HG02981 (cell line): ENCODE results near the gene NPLOC4.
A peak's percentile ranks its signal among the peaks of the same experiment; 100 is the strongest.
"Not testable (repeated sequence)": the region's sequence is repeated elsewhere in the genome, so short reads cannot be mapped to it uniquely, and the experiment has no call there.

ENCODE experiments used
- ATAC-seq: cut with Tn5 transposase; IDR thresholded peaks from one replicate; pipeline ENCODE4 v1.9.1; 2021; ENCODE audit warnings: mild to moderate bottlenecking, moderate library complexity; ENCODE audit not compliant: unreplicated experiment

NPLOC4 gene

DNA sequence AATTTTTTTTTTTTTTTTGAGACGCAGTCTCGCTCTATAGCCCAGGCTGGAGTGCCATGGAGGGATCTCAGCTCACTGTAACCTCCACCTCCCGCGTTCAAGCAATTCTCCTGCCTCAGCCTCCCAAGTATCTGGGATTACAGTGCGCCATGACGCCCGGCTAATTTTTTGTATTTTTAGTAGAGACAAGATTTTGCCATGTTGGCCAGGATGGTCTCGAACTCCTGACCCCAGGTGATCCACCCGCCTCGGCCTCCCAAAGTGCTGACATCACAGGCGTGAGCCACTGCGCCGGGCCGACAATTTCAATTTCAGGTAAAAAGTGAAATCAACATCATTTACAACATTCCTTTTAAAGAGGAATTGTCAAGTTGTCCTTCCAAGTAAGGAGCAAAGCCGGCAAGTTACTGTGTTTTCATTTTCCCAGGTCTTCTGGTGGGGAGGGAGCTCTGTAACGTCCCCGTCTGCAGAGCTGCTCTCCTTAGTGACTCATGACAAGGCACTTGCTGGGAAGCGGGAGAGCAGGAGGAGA lies 873 bp downstream of the NPLOC4 start:
- peak; percentile 9 for ATAC-seq

DNA sequence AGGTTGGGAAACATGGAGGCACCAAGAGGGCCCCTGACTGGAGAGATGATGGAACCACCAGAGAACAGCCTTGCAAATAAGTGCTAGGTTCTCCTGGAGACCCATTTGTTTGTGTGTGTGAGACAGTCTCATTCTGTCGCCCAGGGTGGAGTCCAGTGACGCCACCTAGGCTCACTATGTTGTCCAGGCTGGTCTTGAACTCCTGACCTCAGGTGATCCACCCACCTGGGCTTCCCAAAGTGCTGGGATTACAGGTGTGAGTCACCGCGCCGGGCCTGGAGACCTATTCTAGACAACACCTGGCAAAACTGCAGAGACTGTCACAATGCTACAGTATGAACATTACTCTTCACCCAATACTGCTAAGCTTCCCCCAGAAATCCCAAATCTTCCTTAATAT lies 1.5 kb downstream of the NPLOC4 start:
- no peak for ATAC-seq

DNA sequence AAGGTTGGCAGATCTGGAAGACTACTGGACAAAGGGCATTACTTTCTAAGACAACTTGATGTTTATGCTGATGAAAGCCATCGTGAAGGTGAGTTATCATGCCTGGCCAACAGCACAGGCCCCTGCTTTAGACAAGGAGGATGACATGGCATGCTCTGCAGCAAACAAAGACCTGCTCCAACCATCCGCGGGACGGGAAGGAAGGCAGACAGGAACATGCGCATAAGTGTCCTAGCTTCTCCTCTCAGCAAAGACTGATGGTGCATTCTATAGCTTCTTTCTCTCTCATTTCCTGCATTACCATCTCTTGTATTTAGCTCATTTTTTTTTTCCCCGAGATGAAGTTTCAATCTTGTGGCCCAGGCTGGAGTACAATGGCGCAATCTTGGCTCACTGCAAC lies 5.4 kb downstream of the NPLOC4 start:
- no peak for ATAC-seq

DNA sequence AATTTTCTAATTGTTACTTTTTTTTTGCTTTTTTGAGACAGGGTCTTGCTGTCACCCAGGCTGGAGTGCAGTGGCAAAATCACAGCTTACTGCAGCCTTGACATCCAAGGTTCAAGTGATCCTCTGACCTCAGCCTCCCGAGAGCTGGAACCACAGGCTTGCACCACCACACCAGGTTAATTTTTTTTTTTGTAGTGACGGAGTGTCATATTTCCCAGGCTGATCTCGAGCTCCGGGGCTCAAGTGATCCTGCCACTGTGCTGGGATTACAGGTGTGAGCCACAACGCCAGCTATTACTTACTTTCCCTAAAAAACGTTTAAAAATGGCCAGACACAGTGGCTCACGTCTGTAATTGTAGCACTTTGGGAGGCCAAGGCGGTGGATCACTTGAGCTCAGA lies 6.6 kb downstream of the NPLOC4 start:
- ATAC-seq = no peak

DNA sequence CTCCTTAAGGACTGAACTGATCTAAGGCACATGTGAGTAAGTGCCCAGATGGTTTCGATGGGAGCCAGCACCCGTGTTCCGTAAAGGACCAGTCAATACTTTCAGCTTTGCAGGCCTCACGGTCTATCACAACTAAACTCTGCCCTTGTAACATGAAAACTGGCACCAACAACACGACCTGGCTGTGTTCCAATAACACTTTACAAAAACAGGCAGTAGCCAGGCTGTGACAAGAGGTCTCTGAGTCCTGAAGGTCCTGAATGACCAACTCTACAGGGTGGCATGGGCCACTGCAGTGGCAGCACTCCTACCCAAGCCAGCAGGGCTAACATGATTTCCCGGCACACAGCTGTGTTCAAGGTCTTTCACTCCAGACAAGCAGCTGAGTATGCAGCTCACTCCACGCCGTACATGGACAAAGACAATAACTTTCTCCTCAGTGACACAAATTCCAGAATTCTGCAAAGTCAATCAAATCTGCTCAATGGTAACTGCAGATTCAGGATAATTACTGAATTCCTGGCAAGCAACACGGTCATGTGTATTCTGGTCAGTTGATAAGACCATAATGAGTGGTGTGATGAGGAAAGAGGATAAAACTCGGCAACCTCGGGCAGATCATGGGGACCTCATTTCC lies 15.3 kb downstream of the NPLOC4 start:
- ATAC-seq = no peak

DNA sequence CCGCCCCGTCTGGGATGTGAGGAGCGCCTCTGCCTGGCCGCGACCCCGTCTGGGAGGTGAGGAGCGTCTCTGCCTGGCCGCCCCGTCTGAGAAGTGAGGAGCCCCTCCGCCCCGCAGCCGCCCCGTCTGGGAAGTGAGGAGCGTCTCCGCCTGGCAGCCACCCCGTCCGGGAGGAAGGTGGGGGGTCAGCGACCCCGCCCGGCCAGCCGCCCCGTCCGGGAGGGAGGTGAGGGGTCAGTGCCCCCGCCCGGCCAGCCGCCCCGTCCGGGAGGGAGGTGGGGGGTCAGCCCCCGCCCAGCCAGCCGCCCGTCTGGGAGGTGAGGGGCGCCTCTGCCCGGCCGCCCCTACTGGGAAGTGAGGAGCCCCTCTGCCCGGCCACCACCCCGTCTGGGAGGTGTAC lies 18.6 kb downstream of the NPLOC4 start:
- not testable (repeated sequence) for ATAC-seq

DNA sequence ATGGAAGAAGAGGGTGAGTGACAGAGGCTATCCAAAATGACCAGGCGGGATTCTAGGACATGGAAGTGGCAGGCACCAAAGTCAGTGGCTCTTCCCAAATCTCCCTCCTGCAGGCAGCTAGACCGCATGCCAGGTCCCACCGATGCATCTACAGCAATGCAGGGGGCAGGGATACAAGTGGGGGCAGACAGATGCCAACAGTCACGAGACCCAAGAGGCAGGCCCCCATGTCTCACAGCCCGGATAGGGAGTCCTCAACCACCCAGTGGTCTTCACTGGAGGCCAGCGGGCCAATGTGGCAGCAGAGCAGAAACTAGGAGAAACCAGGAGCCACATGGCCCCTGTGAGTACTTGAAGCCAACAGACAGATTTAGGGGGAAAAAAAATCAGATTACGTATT lies 20.0 kb downstream of the NPLOC4 start:
- no peak for ATAC-seq

DNA sequence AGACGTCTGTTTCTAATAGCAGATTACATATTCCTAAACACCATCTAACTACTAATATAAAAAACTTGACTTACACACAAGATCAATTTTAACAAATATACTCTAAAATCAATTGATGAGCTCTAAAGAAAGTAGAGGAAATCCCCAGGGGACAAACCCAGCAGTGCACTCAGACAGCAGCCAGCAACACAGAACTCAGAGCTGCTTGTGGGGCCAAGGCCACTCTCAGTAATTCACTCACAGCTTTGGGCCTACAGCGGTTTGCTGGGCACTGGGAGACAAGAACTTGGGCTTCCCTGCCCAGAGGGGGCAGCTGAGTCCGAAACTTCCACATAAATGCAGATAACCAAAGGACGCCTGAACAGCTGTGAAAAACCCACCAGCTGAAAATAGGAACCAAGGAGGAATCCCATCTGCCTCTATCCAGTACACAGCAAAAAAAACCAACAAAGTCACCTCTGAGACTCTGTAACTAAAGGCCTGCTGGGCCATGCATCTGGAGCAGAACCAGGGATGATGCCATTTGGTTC lies 21.4 kb downstream of the NPLOC4 start:
- no peak for ATAC-seq

DNA sequence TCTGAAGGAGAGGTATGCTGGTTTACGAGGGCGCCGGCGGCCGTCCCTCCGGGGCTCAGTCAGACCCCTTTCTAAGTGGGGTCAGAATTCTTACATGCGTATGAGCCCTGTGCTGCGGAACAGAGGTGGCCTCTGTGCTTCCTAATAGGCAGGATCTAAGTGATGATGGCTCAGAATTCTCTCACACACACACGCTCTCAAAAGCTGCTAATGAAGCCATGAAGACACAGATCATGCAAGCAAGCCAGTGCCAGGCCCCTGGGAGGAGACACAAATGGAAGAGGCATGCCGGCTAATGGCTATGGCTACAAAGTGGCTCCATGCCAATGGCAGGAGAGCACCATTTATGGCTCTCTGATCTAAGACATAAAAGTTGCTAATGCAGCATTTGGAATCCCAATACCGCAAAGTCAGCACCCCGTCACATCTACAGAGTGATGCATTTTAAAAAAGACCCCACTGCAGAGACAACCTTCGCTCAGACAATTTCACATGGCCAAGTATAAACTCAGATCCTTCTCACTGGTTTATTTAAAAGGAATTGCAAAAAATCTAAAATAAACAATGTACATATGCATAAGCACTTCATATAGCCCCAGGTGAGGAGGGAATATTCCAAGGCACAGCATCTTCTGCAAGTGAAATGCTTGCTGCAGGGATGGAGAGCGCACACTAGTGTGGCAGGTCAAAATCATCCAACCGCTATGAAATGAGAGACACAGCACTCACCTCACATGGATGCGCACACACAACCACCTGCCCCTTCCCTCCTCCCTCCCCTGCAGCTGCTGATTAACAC lies 24.5 kb downstream of the NPLOC4 start:
- no peak for ATAC-seq

DNA sequence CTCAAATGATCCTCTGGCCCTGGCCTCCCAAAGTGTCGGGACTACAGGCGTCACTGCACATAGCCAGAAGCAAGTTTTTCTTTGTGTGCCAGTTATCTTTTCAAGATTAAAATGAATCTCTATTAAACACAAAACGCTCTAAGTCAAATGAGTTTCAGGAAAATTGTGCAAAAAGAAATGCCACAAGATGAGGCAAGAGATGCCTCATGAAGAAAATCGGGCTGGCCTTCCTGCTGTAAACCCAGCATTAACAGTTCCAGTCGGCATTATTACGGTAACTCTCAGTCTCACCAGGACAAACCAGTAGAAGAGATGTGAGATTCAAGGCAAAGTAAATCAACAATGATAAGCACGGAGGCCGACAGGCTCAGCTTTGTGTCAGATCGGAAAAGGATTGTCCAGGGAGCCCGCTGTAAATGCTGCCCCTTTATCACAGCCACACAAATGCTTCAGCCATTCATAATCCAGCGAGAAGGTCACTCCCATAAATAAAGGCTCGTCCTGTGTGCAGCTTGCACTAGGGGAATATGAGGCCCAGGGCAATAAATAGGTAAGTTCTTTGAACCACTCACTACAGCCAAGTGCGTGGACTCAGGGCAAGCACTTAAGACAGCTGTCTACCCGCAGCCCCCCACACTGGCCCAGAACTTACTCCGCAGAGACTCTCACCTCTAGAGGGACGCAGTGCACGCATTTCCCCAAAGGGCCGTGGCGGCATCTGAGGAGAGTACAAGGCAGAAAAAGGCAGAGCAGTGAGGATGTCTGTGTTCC lies 27.2 kb downstream of the NPLOC4 start:
- no peak for ATAC-seq

DNA sequence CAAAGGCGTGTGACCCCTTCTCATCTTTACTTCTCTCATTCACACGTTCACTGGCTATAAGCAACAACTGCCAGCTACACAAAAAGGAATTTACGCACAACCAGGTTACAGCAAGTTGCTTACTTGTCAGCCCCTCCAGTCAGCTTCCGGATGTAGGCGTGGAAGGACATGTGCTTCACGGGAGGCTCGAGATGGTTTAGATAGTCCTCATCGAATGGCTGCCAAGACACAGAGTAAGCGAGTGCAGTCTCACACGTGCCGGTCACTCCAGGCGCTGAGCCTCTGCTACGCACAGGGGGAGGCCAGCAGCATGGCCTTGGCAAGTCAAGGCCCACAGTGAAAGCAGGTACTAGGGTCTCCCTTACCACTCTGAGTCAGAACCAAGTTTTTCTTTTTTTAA lies 28.3 kb downstream of the NPLOC4 start:
- ATAC-seq = no peak

DNA sequence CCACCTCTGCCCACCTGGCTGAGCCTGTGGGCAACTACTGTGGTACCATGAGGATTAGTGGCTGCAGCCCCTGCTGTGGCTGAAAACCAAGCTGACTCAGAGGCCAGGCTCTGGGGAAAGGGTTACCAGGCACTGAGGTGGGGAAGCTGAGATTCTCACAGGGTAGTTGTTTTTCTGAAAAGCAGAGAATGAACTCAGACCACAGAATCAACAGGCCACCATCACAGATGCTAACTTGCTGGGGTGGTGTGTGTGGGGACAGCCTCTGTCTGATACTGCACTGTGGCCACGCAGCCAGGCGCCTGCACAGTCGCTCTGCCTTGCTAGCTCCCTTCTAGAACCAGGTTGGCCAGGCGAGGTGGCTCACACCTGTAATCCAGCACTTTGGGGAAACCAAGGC lies 28.8 kb downstream of the NPLOC4 start:
- ATAC-seq = no peak

DNA sequence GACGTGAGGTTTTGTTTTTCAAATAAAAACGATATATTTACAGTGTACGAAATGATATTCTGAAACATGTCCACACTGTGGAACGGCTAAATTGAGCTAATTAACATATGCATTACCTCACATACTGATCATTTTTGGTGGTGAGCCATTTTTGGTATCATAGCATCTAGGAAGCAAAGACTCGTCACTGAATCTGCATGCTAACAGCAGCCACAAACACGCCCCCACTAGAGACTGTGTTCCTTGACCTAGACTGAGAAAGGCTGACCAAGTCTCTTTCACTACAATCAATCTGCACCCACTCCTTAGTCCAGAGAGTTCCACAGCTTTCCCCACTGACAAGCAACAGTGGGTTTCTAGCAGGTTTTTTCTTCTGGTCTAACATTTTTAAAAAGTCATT lies 29.5 kb downstream of the NPLOC4 start:
- no peak for ATAC-seq

DNA sequence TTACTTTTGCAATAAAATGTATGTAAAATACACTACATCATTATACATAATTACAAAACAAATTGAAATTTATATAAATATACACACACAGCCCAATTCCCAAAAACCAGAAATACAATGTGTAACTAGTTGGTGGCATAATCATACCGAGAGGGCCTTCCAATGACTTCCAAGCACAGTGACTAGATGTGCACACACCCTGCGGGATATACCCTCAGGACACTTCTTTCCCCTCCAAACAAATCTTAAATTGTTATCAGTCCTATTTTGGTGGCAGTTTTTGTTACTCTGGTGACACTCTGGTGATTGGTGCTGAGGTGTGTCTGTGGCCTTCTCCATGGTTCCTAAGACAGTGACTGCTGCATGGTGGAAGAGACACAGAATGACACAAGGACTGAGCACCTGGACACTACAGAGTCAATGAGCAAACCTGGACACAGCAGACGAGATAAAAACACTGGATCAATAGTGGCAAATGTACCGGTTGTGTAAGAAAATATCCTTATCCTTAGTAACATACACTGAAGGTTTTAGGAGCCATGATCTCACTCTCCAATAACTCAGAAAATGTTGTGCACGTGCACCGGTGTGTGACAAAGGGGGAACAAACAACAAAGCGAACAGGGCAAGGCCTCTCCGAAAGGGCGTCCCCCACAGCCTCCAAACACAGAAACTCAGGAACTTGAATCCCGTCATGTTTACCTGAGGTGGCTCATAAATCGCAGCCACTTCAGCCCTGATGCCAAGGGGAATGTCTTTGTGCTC lies 32.9 kb downstream of the NPLOC4 start:
- no peak for ATAC-seq

DNA sequence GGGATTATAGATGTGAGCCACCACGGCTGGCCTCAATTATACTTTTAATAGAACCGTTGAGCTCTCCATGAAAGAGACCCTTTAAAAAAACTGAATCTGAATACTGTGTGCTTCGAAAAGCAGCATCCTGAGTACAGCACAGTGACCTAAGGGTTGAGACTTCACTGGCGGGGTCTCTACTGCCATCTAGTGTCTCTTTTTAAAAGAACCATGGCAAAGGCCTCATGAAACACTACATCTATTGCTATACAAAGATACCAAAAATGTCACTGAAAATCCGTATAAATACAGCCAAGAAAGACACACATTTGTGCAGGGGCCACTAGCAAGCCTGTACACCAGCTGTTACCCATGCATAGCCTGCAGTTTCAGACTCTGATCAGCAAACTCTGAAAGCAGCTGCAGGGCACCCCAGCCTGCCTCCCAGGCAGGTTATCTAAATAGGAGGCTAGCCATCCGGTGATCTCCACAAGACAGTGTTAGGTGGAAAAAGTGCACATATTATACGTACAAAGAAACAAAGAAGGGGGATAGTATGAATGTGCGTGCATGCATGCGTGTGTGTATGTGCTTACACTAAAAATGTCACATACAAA lies 35.3 kb downstream of the NPLOC4 start:
- no peak for ATAC-seq

DNA sequence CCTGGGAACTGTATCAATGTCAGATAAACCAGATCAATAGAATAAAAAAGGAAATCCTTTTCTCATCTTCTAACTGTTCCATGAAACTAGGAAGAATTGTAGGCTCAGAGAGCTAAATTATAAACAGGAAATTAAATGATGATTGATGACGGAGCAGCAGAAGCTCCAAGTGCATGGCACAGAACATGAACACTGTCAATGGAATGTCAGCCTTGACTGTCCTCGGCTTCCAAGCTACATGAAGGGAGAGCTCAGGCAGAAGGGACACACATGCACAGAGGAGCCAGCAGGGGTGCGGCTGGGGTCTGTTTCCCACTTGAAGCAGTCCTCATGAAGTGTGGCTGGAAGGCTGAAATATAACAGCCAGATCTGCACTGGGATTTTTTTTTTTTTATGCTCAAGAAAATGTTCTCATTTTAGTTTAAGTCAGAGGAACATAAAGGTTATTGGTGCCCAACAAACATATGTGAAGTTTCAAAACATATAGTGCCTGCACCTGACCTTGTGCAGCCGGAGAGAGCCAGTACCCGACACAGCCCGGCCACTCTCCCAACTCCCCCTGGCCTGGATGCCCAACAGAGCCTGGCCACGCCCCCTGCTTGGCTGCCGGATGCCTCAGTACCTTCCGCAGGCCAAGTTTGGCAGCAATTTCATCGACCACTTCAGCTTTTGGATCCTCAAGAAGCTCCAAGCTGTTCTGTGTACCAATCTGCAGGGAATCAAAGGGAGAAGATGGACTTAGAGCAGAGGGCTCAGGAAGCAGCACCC lies 37.0 kb downstream of the NPLOC4 start:
- ATAC-seq = no peak

DNA sequence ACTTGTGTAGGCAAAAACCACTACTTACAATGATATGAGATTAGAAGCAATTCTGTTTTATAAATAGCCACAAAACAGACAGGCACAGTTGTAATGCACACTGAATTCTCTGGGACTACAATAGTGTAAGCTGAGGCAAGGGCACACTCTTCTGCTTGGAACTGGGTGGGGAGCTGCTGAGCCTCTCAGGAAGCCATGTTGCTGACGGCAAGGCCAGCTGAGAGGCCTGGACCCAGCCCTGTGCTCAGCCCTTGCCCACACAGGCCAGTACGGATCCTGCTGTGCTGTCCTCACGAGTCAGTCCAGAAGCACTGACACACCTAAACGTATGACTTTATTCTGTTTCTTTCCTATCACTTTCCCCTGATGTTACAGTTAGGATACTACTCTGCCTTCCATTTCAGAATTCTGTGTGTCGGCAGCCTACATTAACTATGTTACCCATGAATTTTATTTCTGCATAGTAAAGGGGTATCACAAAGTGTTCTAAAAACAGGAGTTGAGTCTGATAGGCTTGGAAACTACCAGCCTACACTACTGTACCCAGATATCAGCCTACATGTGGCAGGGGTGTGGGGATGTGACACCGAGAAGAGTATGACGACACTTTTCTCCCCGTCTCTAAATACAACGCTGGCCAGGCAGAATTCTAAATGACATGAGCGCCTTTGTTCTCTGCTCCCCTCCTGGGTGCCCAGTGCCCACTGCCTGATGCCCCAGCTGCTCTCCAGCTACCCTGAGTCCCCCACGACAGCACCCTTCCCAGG lies 43.6 kb downstream of the NPLOC4 start:
- no peak for ATAC-seq

DNA sequence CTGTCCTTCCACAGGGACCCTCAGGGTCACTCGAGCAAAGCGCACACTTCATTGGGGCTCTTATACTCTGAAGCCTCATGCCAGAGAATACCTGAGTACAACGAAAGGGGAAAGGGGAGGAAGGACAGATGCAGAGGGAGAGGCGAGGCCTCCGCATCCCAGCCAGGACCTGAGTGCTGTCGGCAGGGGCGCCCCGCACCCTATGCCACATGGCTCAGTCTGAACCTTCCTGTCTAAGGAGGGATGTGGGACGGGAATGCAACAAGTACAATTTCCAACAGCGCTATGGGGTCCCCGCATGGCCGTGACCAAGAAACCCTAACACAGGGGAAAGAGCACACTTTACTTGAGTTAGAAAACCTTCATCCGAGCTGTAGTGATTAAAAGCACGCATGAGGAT lies 44.9 kb downstream of the NPLOC4 start:
- ATAC-seq = no peak

DNA sequence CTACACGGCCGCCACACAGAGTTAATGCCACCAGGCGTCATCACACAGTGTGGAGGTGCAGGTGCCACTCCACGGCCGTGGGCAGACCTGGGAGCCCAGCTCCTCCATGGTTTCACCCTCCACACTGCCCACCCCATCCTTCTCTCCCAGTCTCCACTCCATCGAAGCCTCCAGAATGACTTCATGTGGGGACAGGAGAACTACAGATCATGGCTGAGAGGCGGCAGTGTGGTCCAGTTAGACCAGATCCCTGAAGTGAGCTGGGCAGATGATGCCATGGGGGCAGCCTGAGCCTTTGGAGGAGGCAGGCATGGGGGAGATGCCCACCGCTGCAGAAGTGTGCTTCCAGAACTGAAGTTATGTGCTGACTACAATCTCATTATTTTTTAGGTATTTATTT lies 46.8 kb downstream of the NPLOC4 start:
- ATAC-seq = no peak
